IMR-90 (cell line): ENCODE results near the gene MTMR1. TPM values are rescaled to one million over a fixed set of nuclear protein-coding genes. Genes with fewer than 3 reads are reported as not detected.
A peak's percentile ranks its signal among the peaks of the same experiment; 100 is the strongest.

ENCODE experiments used
- ATAC-seq: fragments of 200-7000 bp; cut with Tn5 transposase; 2 replicates; pipeline ENCODE4 v1.9.1; 2020; ENCODE audit warnings: low read depth, mild to moderate bottlenecking, moderate library complexity
- BruUV-seq: library from RNA; stranded (reverse); fragments of 400-500 nt; replicated peaks from 2 replicates; lab custom pipeline; 2021; lab: Mats Ljungman, UMichigan
- CTCF ChIA-PET: fragments of 300-600 bp; formaldehyde crosslinking; extraction: SDS; loops from one replicate; lab custom pipeline; 2021; ENCODE audit warnings: antibody characterized with exemption; lab: Yijun Ruan, JAX
- POLR2A ChIA-PET: fragments of 300-600 bp; sonication (Branson Sonifier 250); formaldehyde crosslinking; loops from one replicate; lab custom pipeline; 2022; ENCODE audit warnings: antibody characterized with exemption; ENCODE audit not compliant: unreplicated experiment; lab: Charles Lee
- DNase-seq: peaks from one replicate; pipeline ENCODE4 v3.0.0; 2013
- H2AFZ ChIP-seq: replicated peaks from 2 replicates; pipeline ENCODE3; 2013; ENCODE audit warnings: low read length, mild to moderate bottlenecking; ENCODE audit not compliant: poor library complexity
- H2AK5ac ChIP-seq: 2 replicates; pipeline ENCODE4 v1.6.1; 2013; ENCODE audit warnings: low read depth, low read length, inconsistent platforms
- H2AK9ac ChIP-seq: replicated peaks from 2 replicates; pipeline ENCODE3; 2013; ENCODE audit warnings: mild to moderate bottlenecking, low read depth, low read length, moderate library complexity; ENCODE audit not compliant: poor library complexity
- H2BK120ac ChIP-seq: 2 replicates; pipeline ENCODE4 v1.6.1; 2013; ENCODE audit warnings: low read depth, low read length, inconsistent platforms
- H2BK15ac ChIP-seq: 3 replicates; pipeline ENCODE4 v1.6.1; 2013; ENCODE audit warnings: low read depth, low read length, inconsistent platforms
- H2BK20ac ChIP-seq: 2 replicates; pipeline ENCODE4 v1.6.1; 2013; ENCODE audit warnings: low read depth, mild to moderate bottlenecking, inconsistent platforms, low read length, moderate library complexity
- H2BK5ac ChIP-seq: 2 replicates; pipeline ENCODE4 v1.6.1; 2013; ENCODE audit warnings: mild to moderate bottlenecking, low read depth, low read length, inconsistent platforms; ENCODE audit not compliant: poor library complexity, severe bottlenecking
- H3K14ac ChIP-seq: replicated peaks from 2 replicates; pipeline ENCODE4 v1.6.1; 2013; ENCODE audit warnings: low read depth, low read length, inconsistent platforms
- H3K18ac ChIP-seq: 2 replicates; pipeline ENCODE4 v1.6.1; 2013; ENCODE audit warnings: low read depth, low read length, control low read depth
- H3K23ac ChIP-seq: 2 replicates; pipeline ENCODE4 v1.6.1; 2013; ENCODE audit warnings: low read depth, low read length, inconsistent platforms
- H3K27ac ChIP-seq: 2 replicates; pipeline ENCODE4 v1.5.1; 2013; ENCODE audit warnings: mild to moderate bottlenecking, control low read depth, low read length; ENCODE audit not compliant: insufficient read depth
- H3K27me3 ChIP-seq: 2 replicates; pipeline ENCODE4 v1.6.1; 2013; ENCODE audit warnings: low read length; ENCODE audit not compliant: control insufficient read depth, insufficient read depth
- H3K36me3 ChIP-seq: 2 replicates; pipeline ENCODE4 v1.6.1; 2013; ENCODE audit warnings: low read length, mixed read lengths; ENCODE audit not compliant: control insufficient read depth, insufficient read depth
- H3K4ac ChIP-seq: 2 replicates; pipeline ENCODE4 v1.6.1; 2013; ENCODE audit warnings: low read depth, low read length, inconsistent platforms
- H3K4me1 ChIP-seq: 2 replicates; pipeline ENCODE4 v1.6.1; 2013; ENCODE audit warnings: low read length, mixed read lengths; ENCODE audit not compliant: control insufficient read depth, insufficient read depth
- H3K4me2 ChIP-seq: 2 replicates; pipeline ENCODE4 v1.6.1; 2013; ENCODE audit warnings: low read depth, mild to moderate bottlenecking, control low read depth, low read length, moderate library complexity
- H3K4me3 ChIP-seq: 2 replicates; pipeline ENCODE4 v1.5.1; 2013; ENCODE audit warnings: low read depth, mild to moderate bottlenecking, control low read depth, low read length, moderate library complexity; ENCODE audit not compliant: insufficient read depth
- H3K56ac ChIP-seq: 2 replicates; pipeline ENCODE4 v1.6.1; 2013; ENCODE audit warnings: low read length, inconsistent platforms; ENCODE audit not compliant: insufficient read depth; ENCODE audit errors: extremely low read depth
- H3K79me1 ChIP-seq, 2 experiments: 2 replicates each; pipeline ENCODE4 v1.6.1; 2013; ENCODE audit warnings: low read length in 2 of 2, inconsistent platforms in 1 of 2, low read depth in 1 of 2
- H3K9ac ChIP-seq: 2 replicates; pipeline ENCODE4 v1.6.1; 2013; ENCODE audit warnings: low read depth, low read length, control low read depth
- H3K9me1 ChIP-seq: 2 replicates; pipeline ENCODE4 v1.6.1; 2013; ENCODE audit warnings: low read length, inconsistent platforms; ENCODE audit not compliant: insufficient read depth
- H3K9me3 ChIP-seq: 2 replicates; pipeline ENCODE4 v1.6.1; 2013; ENCODE audit warnings: low read length; ENCODE audit not compliant: control insufficient read depth, insufficient read depth
- H4K20me1 ChIP-seq: 2 replicates; pipeline ENCODE4 v1.6.1; 2013; ENCODE audit warnings: low read length, inconsistent platforms; ENCODE audit not compliant: insufficient read depth
- H4K5ac ChIP-seq: 2 replicates; pipeline ENCODE4 v1.6.1; 2013; ENCODE audit warnings: mild to moderate bottlenecking, low read depth, low read length, control low read depth
- H4K8ac ChIP-seq, 2 experiments: 2 replicates each; pipeline ENCODE4 v1.6.1; 2013; ENCODE audit warnings: low read depth in 2 of 2, low read length in 2 of 2, control low read depth in 1 of 2, inconsistent platforms in 1 of 2
- H4K91ac ChIP-seq: 2 replicates; pipeline ENCODE4 v1.6.1; 2013; ENCODE audit warnings: low read depth, low read length, inconsistent platforms; ENCODE audit not compliant: insufficient read depth
- CEBPB ChIP-seq: IDR thresholded peaks from 2 replicates; pipeline ENCODE4 v1.6.1; 2012; ENCODE audit warnings: low read depth, low read length, improper control_type of control experiment
- SMC3 ChIP-seq: fragments of 150-350 bp; IDR thresholded peaks from 2 replicates; pipeline ENCODE4 v1.6.1; 2016; ENCODE audit warnings: low read depth, mild to moderate bottlenecking, antibody characterized with exemption, low read length, moderate library complexity
- WGBS, 2 experiments: methylation state at CpG; one replicate each; pipeline versions ENCODE4 v1.1.5 to v1.1.7; 2013; ENCODE audit warnings: missing lambda C conversion rate in 2 of 2; ENCODE audit not compliant: insufficient read length in 1 of 2; ENCODE audit errors: extremely low coverage in 2 of 2; 5-methylcytosine and 5-hydroxymethylcytosine counted together
- dilution Hi-C: fragments of 300-500 bp; cut with HindIII; formaldehyde crosslinking; loops from one replicate; pipeline ENCODE4 v1.14.3; 2018; ENCODE audit warnings: low sequenced_read_pairs; ENCODE audit not compliant: unreplicated experiment
- in situ Hi-C: fragments of 300-500 bp; cut with MboI; formaldehyde crosslinking; loops from 3 replicates; pipeline ENCODE4 v1.14.3; 2019; ENCODE audit warnings: low sequenced_read_pairs, inconsistent platforms, mixed read lengths
- intact Hi-C: fragments of 100-400 bp; cut with micrococcal nuclease; formaldehyde crosslinking; loops from 2 replicates; pipeline ENCODE4 v1.10.0; 2022
- polyA plus RNA-seq, 3 experiments: library from polyadenylated mRNA; depleted of rRNA; stranded (reverse); fragments of >200 nt; gene quantifications; 2 replicates each; pipeline ENCODE4 v1.2.3, GENCODE V29; 2012; ENCODE audit warnings: low replicate concordance in 1 of 3
- total RNA-seq: library from RNA; depleted of rRNA; stranded (reverse); fragments of >200 nt; gene quantifications from 2 replicates; pipeline ENCODE4 v1.2.3, GENCODE V29; 2012

Gene MTMR1
- total and polyA plus RNA-seq, 2 of the 4 experiments (the other 2 are of a cell fraction) = 19.0 to 28.8 TPM

- Histone ChIP-seq H2BK5ac (no peak overlapping the region), H2AK9ac (no peak overlapping the region), H3K36me3 (no peaks in the 10 kb centered on the region), H3K4me3 (no peak overlapping the region), H2BK15ac (no peak overlapping the region), H3K14ac (no peak overlapping the region), H3K56ac (no peak overlapping the region), H3K79me1 (no peaks in the 10 kb centered on the region), H4K5ac (no peak overlapping the region), H3K9ac (no peak overlapping the region), H2BK20ac (no peak overlapping the region), H2AFZ (no peak overlapping the region), H4K8ac (no peak overlapping the region), H4K91ac (no peak overlapping the region), H3K18ac (no peak overlapping the region), H3K9me1 (no peaks in the 10 kb centered on the region), H3K4ac (no peak overlapping the region), H2AK5ac (no peak overlapping the region), H2BK120ac (no peak overlapping the region), H3K27ac (no peak overlapping the region), H3K27me3 (no peaks in the 10 kb centered on the region), H3K23ac (no peak overlapping the region), H3K9me3 (no peaks in the 10 kb centered on the region), H4K20me1 (no peaks in the 10 kb centered on the region), H3K4me2 (no peak overlapping the region), H3K4me1 (no peaks in the 10 kb centered on the region)
- WGBS, 2 experiments = no CpG with 5 or more reads among the region's 2 CpGs
- ChIA-PET POLR2A (no interaction called here), CTCF (no interaction called here)
- ATAC-seq = no peak
- TF ChIP-seq CEBPB = 0 out of 2 replicates have a peak, but pooled peaks have one; percentile 16
- no peak for TF ChIP-seq SMC3
- intact Hi-C loops (no loop called here), dilution Hi-C loops (no loop called here), in situ Hi-C loops (no loop called here)
- peak; percentile 1 for DNase-seq
- BruUV-seq = no TSS peak
Measured at GRCh38 chrX:150805736-150806135, 112.5 kb downstream of the MTMR1 start.
